Neural cell (in vitro differentiated cells): ENCODE measurements around the gene MARK3.

Experiments used
- CTCF ChIP-seq: fragments of 450-650 bp; IDR thresholded peaks from 2 replicates; pipeline ENCODE4 v1.5.1; 2014; ENCODE audit warnings: antibody characterized with exemption, mild to moderate bottlenecking, moderate library complexity; ENCODE audit not compliant: poor library complexity, severe bottlenecking
- EP300 ChIP-seq: fragments of 450-650 bp; conservative IDR thresholded peaks from 2 replicates; pipeline ENCODE4 v1.6.1; 2014; ENCODE audit warnings: antibody characterized with exemption, mild to moderate bottlenecking, moderate library complexity; ENCODE audit not compliant: poor library complexity, severe bottlenecking
- MXI1 ChIP-seq: fragments of 450-650 bp; conservative IDR thresholded peaks from 2 replicates; pipeline ENCODE4 v1.6.1; 2014; ENCODE audit warnings: antibody characterized with exemption, mild to moderate bottlenecking; ENCODE audit not compliant: poor library complexity, severe bottlenecking
- POLR2AphosphoS5 ChIP-seq: IDR thresholded peaks from 2 replicates; pipeline ENCODE4 v1.6.1; 2012
- REST ChIP-seq: IDR thresholded peaks from 2 replicates; pipeline ENCODE4 v1.6.1; 2012; ENCODE audit warnings: borderline replicate concordance
- SMC3 ChIP-seq: fragments of 450-650 bp; conservative IDR thresholded peaks from 2 replicates; pipeline ENCODE4 v1.6.1; 2014; ENCODE audit warnings: antibody characterized with exemption, mild to moderate bottlenecking, moderate library complexity; ENCODE audit not compliant: poor library complexity
- TAF1 ChIP-seq: IDR thresholded peaks from 2 replicates; pipeline ENCODE4 v1.6.1; 2012; ENCODE audit warnings: low read depth

- no peak for TF ChIP-seq CTCF
- TF ChIP-seq POLR2AphosphoS5 = no peak
- no peak for TF ChIP-seq REST
- TF ChIP-seq MXI1 = no peak
- TF ChIP-seq EP300 = no peak
- no peak for TF ChIP-seq TAF1
- no peak for TF ChIP-seq SMC3
Observed at GRCh38 chr14:103346286-103346685, 38.9 kb upstream of the MARK3 start.
